Measurements from ENCODE around the gene ADAMTS20.

Gene ADAMTS20

GRCh38 chr12:43436597-43436996 is 115.4 kb downstream of the ADAMTS20 start:
- H3K4me3 ChIP-seq (ENCODE audit: low read depth, low read length), result no peak overlapping the region
- TF ChIP-seq CTCF (IDR thresholded peaks at IDR 0.05; ENCODE audit: borderline replicate concordance, insufficient read depth, low read depth, low read length), result no peak

- no peak overlapping the region for H3K4me3 ChIP-seq (ENCODE audit: low read depth, low read length)
- TF ChIP-seq CTCF (IDR thresholded peaks at IDR 0.05; ENCODE audit: borderline replicate concordance, insufficient read depth, low read depth, low read length), result no peak
Measured at GRCh38 chr12:43434614-43435013, 117.4 kb downstream of the ADAMTS20 start.

- H3K4me3 ChIP-seq (ENCODE audit: low read depth, low read length), result no peak overlapping the region
- TF ChIP-seq CTCF (IDR thresholded peaks at IDR 0.05; ENCODE audit: borderline replicate concordance, insufficient read depth, low read depth, low read length), result no peak
Measured at GRCh38 chr12:43428088-43428600, 123.9 kb downstream of the ADAMTS20 start.

GRCh38 chr12:43425361-43425760 is 126.6 kb downstream of the ADAMTS20 start:
- no peak for TF ChIP-seq CTCF (IDR thresholded peaks at IDR 0.05; ENCODE audit: borderline replicate concordance, insufficient read depth, low read depth, low read length)
- H3K4me3 ChIP-seq (ENCODE audit: low read depth, low read length), result no peak overlapping the region

- no peak overlapping the region for H3K4me3 ChIP-seq (ENCODE audit: low read depth, low read length)
- TF ChIP-seq CTCF (IDR thresholded peaks at IDR 0.05; ENCODE audit: borderline replicate concordance, insufficient read depth, low read depth, low read length), result no peak
Measured at GRCh38 chr12:43416981-43417380, 135.0 kb downstream of the ADAMTS20 start.

GRCh38 chr12:43407816-43408645 is 144.0 kb downstream of the ADAMTS20 start:
- no peak for TF ChIP-seq CTCF (IDR thresholded peaks at IDR 0.05; ENCODE audit: borderline replicate concordance, insufficient read depth, low read depth, low read length)
- no peak overlapping the region for H3K4me3 ChIP-seq (ENCODE audit: low read depth, low read length)

GRCh38 chr12:43406801-43407200 is 145.2 kb downstream of the ADAMTS20 start:
- no peak overlapping the region for H3K4me3 ChIP-seq (ENCODE audit: low read depth, low read length)
- no peak for TF ChIP-seq CTCF (IDR thresholded peaks at IDR 0.05; ENCODE audit: borderline replicate concordance, insufficient read depth, low read depth, low read length)

Measured in GM12875 (cell line).